AG04450 (cell line): ENCODE data around the gene TMEM221. TPM values are rescaled to one million over a fixed set of nuclear protein-coding genes. Genes with fewer than 3 reads are reported as not detected.

ENCODE experiments used
- CTCF ChIA-PET: fragments of 300-600, 350-600 bp; formaldehyde crosslinking; extraction: SDS; loops from one replicate; lab custom pipeline; 2022; ENCODE audit warnings: antibody characterized with exemption, inconsistent platforms; lab: Charles Lee
- POLR2A ChIA-PET: fragments of 350-600 bp; formaldehyde crosslinking; extraction: SDS; loops from one replicate; lab custom pipeline; 2021; ENCODE audit warnings: antibody characterized with exemption, inconsistent platforms; lab: Yijun Ruan, JAX
- DNase-seq: peaks from one replicate; pipeline ENCODE4 v3.0.0-alpha.2; 2011; ENCODE audit warnings: low read depth, low spot score
- H3K27ac ChIP-seq: one replicate; pipeline ENCODE4 v1.5.1; 2012; ENCODE audit warnings: low read depth, low read length, control low read depth
- H3K27me3 ChIP-seq: one replicate; pipeline ENCODE4 v1.6.0; 2012; ENCODE audit warnings: low read length; ENCODE audit not compliant: control insufficient read depth, insufficient read depth
- H3K4me3 ChIP-seq: 2 replicates; pipeline ENCODE4 v1.5.1; 2011; ENCODE audit warnings: mild to moderate bottlenecking, low read depth, low read length, control low read depth
- H3K9me3 ChIP-seq: 2 replicates; pipeline ENCODE4 v1.5.1; 2012; ENCODE audit warnings: low read length; ENCODE audit not compliant: control insufficient read depth, insufficient read depth
- polyA minus RNA-seq: library from RNA; depleted of rRNA, polyadenylated mRNA; stranded (reverse); fragments of >200 nt; gene quantifications from 2 replicates; pipeline ENCODE4 v1.2.3, GENCODE V29; 2011; rRNA and poly(A)+ RNA removed
- polyA plus RNA-seq: library from polyadenylated mRNA; depleted of rRNA; stranded (reverse); fragments of >200 nt; gene quantifications from 2 replicates; pipeline ENCODE4 v1.2.3, GENCODE V29; 2011; rRNA removed
- TF ChIP-seq, protein P1 (sequence below): IDR thresholded peaks from 2 replicates; pipeline ENCODE4 v1.5.1; 2011; ENCODE audit warnings: low read depth, low read length, control low read depth, inconsistent platforms

The TMEM221 gene
- polyA plus RNA-seq, result 0.05 and 0.07 TPM in 2 replicates
- polyA minus RNA-seq, result not detected in 2 replicates

DNA sequence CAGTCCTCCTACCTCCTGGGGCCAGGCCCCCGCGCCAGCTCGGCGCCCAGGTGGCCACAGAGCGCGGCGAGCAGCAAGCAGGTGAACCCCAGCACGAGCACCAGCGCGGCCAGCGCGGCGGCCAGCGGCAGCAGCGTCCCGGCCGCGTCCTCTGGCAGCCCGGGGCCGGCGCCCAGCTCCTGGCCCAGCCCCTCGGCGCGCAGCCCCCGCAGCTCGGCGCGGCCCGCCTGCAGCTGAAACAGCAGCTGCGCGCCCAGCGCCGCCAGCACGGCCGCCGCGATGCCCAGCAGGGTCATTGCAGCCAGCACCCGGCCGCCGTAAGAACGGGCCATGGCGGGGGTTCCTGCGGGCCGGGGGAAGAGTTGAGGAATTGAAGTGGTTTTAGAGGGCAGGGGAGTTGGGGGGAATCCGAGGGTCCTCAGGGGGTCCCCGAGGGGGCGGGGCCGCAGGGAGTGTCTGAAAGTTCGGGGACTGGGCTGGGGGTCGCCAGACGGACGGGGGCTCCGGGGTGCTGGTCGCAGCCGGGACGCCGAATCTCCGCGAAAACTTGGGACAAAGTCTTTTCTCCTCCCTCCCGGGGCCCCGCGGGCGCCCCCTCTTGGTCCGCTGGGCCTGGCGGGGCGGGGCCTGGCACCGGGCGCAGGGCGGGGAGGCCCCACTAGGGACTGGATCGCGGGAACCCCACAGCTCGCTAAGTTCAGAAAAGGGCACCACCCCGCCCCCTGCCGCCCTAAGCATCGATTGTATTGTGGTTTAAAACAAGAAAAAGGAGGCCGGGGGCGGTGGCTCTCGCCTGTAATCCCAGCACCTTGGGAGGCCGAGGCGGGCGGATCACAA is at the start of gene TMEM221:
Gene TMEM221, minus strand, starts transcription at position 538 of the 837 bp plus-strand sequence. Its CDS starts 206 bp downstream, at position 332.
- DNase-seq, result no peak

DNA sequence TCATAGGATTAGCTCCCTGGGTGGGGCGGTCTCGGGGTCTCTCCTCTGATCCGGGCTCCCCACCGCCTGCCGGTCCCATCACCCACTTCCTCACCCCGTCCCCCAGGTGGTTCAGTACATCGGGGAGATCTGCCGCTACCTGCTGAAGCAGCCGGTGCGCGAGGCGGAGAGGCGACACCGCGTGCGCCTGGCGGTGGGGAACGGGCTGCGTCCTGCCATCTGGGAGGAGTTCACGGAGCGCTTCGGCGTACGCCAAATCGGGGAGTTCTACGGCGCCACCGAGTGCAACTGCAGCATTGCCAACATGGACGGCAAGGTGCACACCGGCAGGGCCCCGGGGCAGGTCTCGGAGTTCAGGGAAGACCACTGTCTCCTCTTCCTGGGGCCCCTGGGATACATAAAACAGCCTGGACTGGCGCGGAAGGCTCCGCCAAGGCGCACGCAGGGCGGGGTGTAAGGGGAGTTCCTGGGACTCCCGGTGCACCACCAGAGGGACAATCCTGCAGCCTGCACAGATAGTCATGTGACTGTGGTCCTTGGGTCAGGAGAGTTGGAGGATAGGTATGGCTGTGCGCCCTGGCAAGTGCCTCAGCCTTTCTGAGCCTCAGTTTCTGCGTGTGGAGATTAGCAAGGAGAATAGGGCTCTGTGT is 48.8 kb upstream of the TMEM221 start:
- TF ChIP-seq, protein P1, sequence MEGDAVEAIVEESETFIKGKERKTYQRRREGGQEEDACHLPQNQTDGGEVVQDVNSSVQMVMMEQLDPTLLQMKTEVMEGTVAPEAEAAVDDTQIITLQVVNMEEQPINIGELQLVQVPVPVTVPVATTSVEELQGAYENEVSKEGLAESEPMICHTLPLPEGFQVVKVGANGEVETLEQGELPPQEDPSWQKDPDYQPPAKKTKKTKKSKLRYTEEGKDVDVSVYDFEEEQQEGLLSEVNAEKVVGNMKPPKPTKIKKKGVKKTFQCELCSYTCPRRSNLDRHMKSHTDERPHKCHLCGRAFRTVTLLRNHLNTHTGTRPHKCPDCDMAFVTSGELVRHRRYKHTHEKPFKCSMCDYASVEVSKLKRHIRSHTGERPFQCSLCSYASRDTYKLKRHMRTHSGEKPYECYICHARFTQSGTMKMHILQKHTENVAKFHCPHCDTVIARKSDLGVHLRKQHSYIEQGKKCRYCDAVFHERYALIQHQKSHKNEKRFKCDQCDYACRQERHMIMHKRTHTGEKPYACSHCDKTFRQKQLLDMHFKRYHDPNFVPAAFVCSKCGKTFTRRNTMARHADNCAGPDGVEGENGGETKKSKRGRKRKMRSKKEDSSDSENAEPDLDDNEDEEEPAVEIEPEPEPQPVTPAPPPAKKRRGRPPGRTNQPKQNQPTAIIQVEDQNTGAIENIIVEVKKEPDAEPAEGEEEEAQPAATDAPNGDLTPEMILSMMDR, result no peak
- CTCF ChIA-PET, result interaction anchor here (1.8 to 3.1 kb wide), 3 partner anchors 9 to 76 kb away, joined by 6 to 16 read pairs (median 16); partner anchors contain the start of gene PGLS
- Histone ChIP-seq H3K27ac (no peak overlapping the region), H3K27me3 (no peaks in the 10 kb centered on the region), H3K4me3 (no peak overlapping the region), H3K9me3 (no peaks in the 10 kb centered on the region; the same call in 1 of the 2 replicates)
- no peak for DNase-seq
- POLR2A ChIA-PET, result interaction anchor here (0.5 to 0.6 kb wide), 2 partner anchors 14 to 42 kb away, joined by 3 to 5 read pairs; partner anchors contain the start of gene PGLS

More for the DNA sequence above, at the start of gene TMEM221:
- CTCF ChIA-PET, result interaction anchor here (0.6 to 1.4 kb wide), 4 partner anchors 15 to 101 kb away, joined by 3 to 4 read pairs (median 3); no protein-coding TSS in a partner anchor
- H3K27ac ChIP-seq, result no peak within 1 kb of the TSS
- TF ChIP-seq, protein P1, result peak; percentile 56
- POLR2A ChIA-PET, result no interaction called here
- peaks cover 25% of the 10 kb centered on the region for H3K27me3 ChIP-seq
- H3K4me3 ChIP-seq, result peak within 1 kb of the TSS; percentile 46
- H3K9me3 ChIP-seq, result peaks cover 2% of the 10 kb centered on the region; the same call in 1 of the 2 replicates

DNA sequence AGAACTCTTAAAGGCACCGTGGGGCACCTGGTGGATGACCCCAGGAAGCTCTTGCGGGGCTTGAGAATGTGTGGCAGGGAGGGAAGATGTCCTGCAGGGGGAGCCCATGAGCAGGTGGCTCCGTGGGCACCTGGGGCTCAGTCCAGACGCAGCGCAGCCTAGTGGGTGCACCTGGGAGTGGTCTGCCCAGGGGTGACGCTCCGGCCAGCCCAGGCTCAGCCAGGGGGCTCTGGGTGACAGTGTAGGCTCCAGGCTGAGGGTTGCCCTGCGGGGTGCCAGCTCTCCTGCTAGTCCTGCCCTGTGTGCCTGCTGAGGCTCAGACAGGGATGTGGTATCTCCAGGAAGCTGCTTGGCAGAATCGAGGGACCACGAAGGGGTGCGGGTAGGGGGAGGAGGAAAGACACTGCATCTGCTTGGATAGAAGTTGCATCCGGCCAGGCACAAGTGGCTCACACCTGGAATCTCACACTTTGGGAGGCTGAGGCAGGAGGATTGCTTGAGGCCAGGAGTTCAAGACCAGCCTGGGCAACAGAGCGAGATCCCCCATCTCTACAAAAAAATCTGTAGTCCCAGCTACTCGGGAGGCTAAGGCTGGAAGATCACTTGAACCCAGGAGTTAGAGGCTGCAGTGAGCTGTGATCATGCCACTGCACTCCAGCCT is 48.0 kb upstream of the TMEM221 start:
- no peak for DNase-seq
- TF ChIP-seq, protein P1, result peak; percentile 88
- ChIA-PET CTCF (interaction anchor here (0.5 to 3.1 kb wide), 17 partner anchors 9 to 518 kb away, joined by 3 to 16 read pairs (median 4); partner anchors contain the start of gene PGLS), POLR2A (interaction anchor here (0.6 kb wide), 1 partner anchor 15 kb away, joined by 3 read pairs; the partner anchor contains the start of gene PGLS)
- H3K27ac ChIP-seq, result no peak overlapping the region
- H3K4me3 ChIP-seq, result no peak overlapping the region
- H3K9me3 ChIP-seq, result no peaks in the 10 kb centered on the region; the same call in 1 of the 2 replicates
- H3K27me3 ChIP-seq, result no peaks in the 10 kb centered on the region

DNA sequence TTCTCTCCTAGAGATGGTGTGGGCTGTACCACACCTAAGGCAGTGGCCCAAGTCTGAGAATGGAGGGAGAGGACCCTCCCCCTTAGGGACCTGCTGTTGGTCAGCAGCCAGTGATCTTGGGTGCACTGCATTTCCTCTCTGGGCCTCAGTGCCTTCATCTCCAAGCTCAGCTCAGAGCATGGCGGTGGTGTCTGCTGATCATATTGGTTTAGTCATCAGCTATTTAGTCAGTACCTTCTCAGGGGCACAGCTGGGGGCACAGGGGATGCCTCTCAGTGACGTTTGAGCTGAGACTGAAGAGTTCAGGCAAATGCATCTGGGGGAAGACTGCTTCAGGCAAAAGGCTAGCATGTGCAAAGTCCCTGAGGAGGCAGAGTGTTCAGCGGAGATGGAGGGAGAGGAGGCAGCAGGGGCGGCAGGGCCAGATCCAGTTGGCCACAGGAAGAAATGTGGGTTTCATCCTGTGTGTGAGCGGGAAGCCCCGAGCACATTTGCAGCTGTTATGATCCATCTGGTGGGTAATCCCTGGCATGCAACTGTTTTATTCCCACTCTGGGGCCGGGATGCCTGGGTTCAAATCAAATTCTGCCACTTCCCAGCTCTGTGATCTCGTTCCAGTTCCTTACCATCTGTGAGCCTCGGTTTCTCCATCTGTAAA is 47.3 kb upstream of the TMEM221 start:
- CTCF ChIA-PET, result interaction anchor here (0.5 to 3.1 kb wide), 17 partner anchors 8 to 519 kb away, joined by 3 to 16 read pairs (median 4); partner anchors contain the start of gene PGLS
- H3K4me3 ChIP-seq, result no peak overlapping the region
- H3K27ac ChIP-seq, result no peak overlapping the region
- H3K9me3 ChIP-seq, result no peaks in the 10 kb centered on the region; the same call in 1 of the 2 replicates
- DNase-seq, result no peak
- no peaks in the 10 kb centered on the region for H3K27me3 ChIP-seq
- TF ChIP-seq, protein P1, result no peak
- POLR2A ChIA-PET, result no interaction called here
